HCT116 (cell line): ENCODE measurements around the gene CPT2. TPM values are rescaled to one million over a fixed set of nuclear protein-coding genes. Genes with fewer than 3 reads are reported as not detected.

Source experiments
- ATAC-seq: fragments of 200-7000 bp; cut with Tn5 transposase; 2 replicates; pipeline ENCODE4 v1.9.1; 2020; ENCODE audit warnings: mild to moderate bottlenecking, moderate library complexity
- BruUV-seq: library from RNA; stranded (reverse); fragments of 400-500 nt; replicated peaks from 2 replicates; lab custom pipeline; 2021; lab: Mats Ljungman, UMichigan
- CTCF ChIA-PET: fragments of 300-600 bp; sonication (Branson Sonifier 250); formaldehyde crosslinking; loops from one replicate; lab custom pipeline; 2021; ENCODE audit warnings: antibody characterized with exemption; lab: Charles Lee
- POLR2A ChIA-PET: fragments of 300-600, 350-600 bp; sonication (Branson Sonifier 250); formaldehyde crosslinking; loops from one replicate; lab custom pipeline; 2021; ENCODE audit warnings: antibody characterized with exemption; lab: Charles Lee
- RAD21 ChIA-PET, 2 experiments: fragments of 300-600 bp; sonication (Branson Sonifier 250); formaldehyde crosslinking; loops; one replicate each; lab custom pipeline; 2023; ENCODE audit warnings: low total read pairs in 2 of 2; ENCODE audit not compliant: uncharacterized antibody in 2 of 2, unreplicated experiment in 2 of 2, low non-redundant PET in 1 of 2; lab: Charles Lee
- DNase-seq: peaks from one replicate; pipeline ENCODE4 v3.0.0-alpha.2; 2010; ENCODE audit warnings: low read depth, low spot score
- H2AFZ ChIP-seq: fragments of 200-600 bp; shearing (Covaris generic), sonication (generic); 2 replicates; pipeline ENCODE4 v1.6.1; 2017; ENCODE audit warnings: low read depth, mixed run types, mixed read lengths, antibody characterized with exemption, low read length; ENCODE audit not compliant: poor library complexity, severe bottlenecking
- H3K27ac ChIP-seq: 2 replicates; pipeline ENCODE4 v1.5.1; 2012; ENCODE audit warnings: low read depth, low read length
- H3K27me3 ChIP-seq: fragments of 200-600 bp; sonication (generic); 2 replicates; pipeline ENCODE4 v1.6.1; 2016; ENCODE audit warnings: mixed run types, low read length, mixed read lengths; ENCODE audit not compliant: insufficient read depth
- H3K36me3 ChIP-seq, 2 experiments: fragments of 200-500 bp in 1 of 2; fragments of 200-600 bp in 1 of 2; sonication (Bioruptor generic) in 1 of 2; sonication (generic) in 1 of 2; 2 replicates each; pipeline versions ENCODE4 v1.5.1 to v1.6.1; 2014 to 2016; ENCODE audit warnings: low read length in 2 of 2, inconsistent platforms in 1 of 2, mixed read lengths in 1 of 2, mixed run types in 1 of 2; ENCODE audit not compliant: insufficient read depth in 2 of 2, control insufficient read depth in 1 of 2
- H3K4me1 ChIP-seq, 2 experiments: fragments of 200-600 bp in 1 of 2; sonication (generic) in 1 of 2; 2 replicates each; pipeline versions ENCODE4 v1.5.1 to v1.6.1; 2012 to 2017; ENCODE audit warnings: low read length in 2 of 2, inconsistent platforms in 1 of 2, mild to moderate bottlenecking in 1 of 2, mixed read lengths in 1 of 2, mixed run types in 1 of 2, moderate library complexity in 1 of 2; ENCODE audit not compliant: insufficient read depth in 2 of 2, control insufficient read depth in 1 of 2
- H3K4me2 ChIP-seq: fragments of 200-600 bp; sonication (generic); 2 replicates; pipeline ENCODE4 v1.6.1; 2017; ENCODE audit warnings: mixed run types, low read length, mixed read lengths
- H3K4me3 ChIP-seq, 2 experiments: fragments of 200-600 bp in 1 of 2; sonication (generic) in 1 of 2; replicated peaks in 1 of 2; 2 replicates each; pipeline ENCODE4 v1.5.1; 2011 to 2016; ENCODE audit warnings: low read length in 2 of 2, control low read depth in 1 of 2, low read depth in 1 of 2, mild to moderate bottlenecking in 1 of 2, mixed read lengths in 1 of 2, mixed run types in 1 of 2
- H3K79me2 ChIP-seq: fragments of 200-600 bp; sonication (generic); 2 replicates; pipeline ENCODE4 v1.6.1; 2017; ENCODE audit warnings: mild to moderate bottlenecking, mixed run types, low read length, moderate library complexity, mixed read lengths; ENCODE audit not compliant: insufficient read depth
- H3K9ac ChIP-seq: fragments of 200-600 bp; sonication (generic); 2 replicates; pipeline ENCODE4 v1.6.1; 2016; ENCODE audit warnings: low read length, mixed read lengths
- H3K9me2 ChIP-seq: fragments of 200-600 bp; sonication (generic), shearing (Covaris generic); 2 replicates; pipeline ENCODE4 v1.6.1; 2017; ENCODE audit warnings: mixed run types, mild to moderate bottlenecking, moderate library complexity; ENCODE audit not compliant: insufficient read depth
- H3K9me3 ChIP-seq, 2 experiments: fragments of 200-500 bp in 1 of 2; fragments of 200-600 bp in 1 of 2; sonication (Bioruptor generic) in 1 of 2; sonication (generic) in 1 of 2; 2 replicates each; pipeline ENCODE4 v1.6.1; 2014 to 2017; ENCODE audit warnings: low read length in 2 of 2, mixed read lengths in 2 of 2, inconsistent platforms in 1 of 2, low read depth in 1 of 2, mild to moderate bottlenecking in 1 of 2, mixed run types in 1 of 2, moderate library complexity in 1 of 2; ENCODE audit not compliant: control insufficient read depth in 1 of 2, insufficient read depth in 1 of 2
- H4K20me1 ChIP-seq: fragments of 200-600 bp; sonication (generic), shearing (Covaris generic); 2 replicates; pipeline ENCODE4 v1.6.1; 2017; ENCODE audit warnings: mixed run types, mild to moderate bottlenecking, moderate library complexity; ENCODE audit not compliant: insufficient read depth
- CEBPB ChIP-seq: IDR thresholded peaks from 2 replicates; pipeline ENCODE4 v1.6.1; 2012; ENCODE audit warnings: low read depth
- ELF1 ChIP-seq: IDR thresholded peaks from 2 replicates; pipeline ENCODE4 v1.6.1; 2012; ENCODE audit warnings: low read depth, borderline replicate concordance
- FOSL1 ChIP-seq: IDR thresholded peaks from 2 replicates; pipeline ENCODE4 v1.6.1; 2012; ENCODE audit warnings: low read depth
- POLR2AphosphoS5 ChIP-seq: IDR thresholded peaks from 2 replicates; pipeline ENCODE4 v1.6.1; 2011; ENCODE audit warnings: mild to moderate bottlenecking, low read depth, low read length, moderate library complexity
- SIN3A ChIP-seq: IDR thresholded peaks from 2 replicates; pipeline ENCODE4 v1.6.1; 2012; ENCODE audit warnings: low read depth
- SP1 ChIP-seq: IDR thresholded peaks from 2 replicates; pipeline ENCODE4 v1.6.1; 2012; ENCODE audit warnings: low read depth
- TCF7L2 ChIP-seq: IDR thresholded peaks from 2 replicates; pipeline ENCODE4 v1.7.0; 2011; ENCODE audit warnings: borderline replicate concordance, inconsistent platforms; ENCODE audit not compliant: insufficient read depth, insufficient read length; ENCODE audit errors: extremely low read depth
- ZFX ChIP-seq: fragments of 450-650 bp; IDR thresholded peaks from 2 replicates; pipeline ENCODE4 v1.6.1; 2017
- ZNF274 ChIP-seq: fragments of 200-500 bp; sonication (Bioruptor generic); IDR thresholded peaks from 2 replicates; pipeline ENCODE4 v1.6.1; 2014; ENCODE audit warnings: mild to moderate bottlenecking, low read depth, low read length, inconsistent platforms
- intact Hi-C: fragments of 100-400 bp; cut with micrococcal nuclease; formaldehyde crosslinking; loops from 2 replicates; pipeline ENCODE4 v1.10.0; 2022
- total RNA-seq: library from RNA; stranded (reverse); gene quantifications from one replicate; pipeline ENCODE4 v1.2.1, GENCODE V29; 2021; ENCODE audit not compliant: unreplicated experiment
- TF ChIP-seq, protein P1 (sequence below): IDR thresholded peaks from 2 replicates; pipeline ENCODE4 v1.6.1; 2012
- TF ChIP-seq, protein P2 (sequence below): IDR thresholded peaks from 2 replicates; pipeline ENCODE4 v1.6.1; 2011; ENCODE audit warnings: mild to moderate bottlenecking, low read length, moderate library complexity; ENCODE audit not compliant: insufficient replicate concordance; ENCODE audit errors: extremely low read depth

CPT2 gene
- total RNA-seq, 1 experiment from 2014 or later: 18.1 TPM

GRCh38 chr1:53260631-53261247 lies 64.1 kb downstream of the CPT2 start:
- Histone ChIP-seq H3K27ac (no peak overlapping the region), H3K9me2 (no peaks in the 10 kb centered on the region), H3K4me3 (no peak overlapping the region), H3K9me3 (no peaks in the 10 kb centered on the region), H3K4me2 (no peak overlapping the region), H3K36me3 (peaks cover 41 to 80% of the 10 kb centered on the region in 2 experiments; a peak in 3 of 4 replicates), H3K4me1 (no peaks in the 10 kb centered on the region), H3K9ac (no peak overlapping the region), H3K27me3 (no peaks in the 10 kb centered on the region), H4K20me1 (no peaks in the 10 kb centered on the region), H2AFZ (no peak overlapping the region), H3K79me2 (no peaks in the 10 kb centered on the region)
- BruUV-seq: no TSS peak
- ChIA-PET CTCF (interaction anchor here (1.2 kb wide), 1 partner anchor 132 kb away, joined by 3 read pairs; no protein-coding TSS in a partner anchor), POLR2A (no interaction called here), RAD21 (no interaction called here)
- DNase-seq (no peak), ATAC-seq (no peak)
- intact Hi-C loops: no loop called here
- TF ChIP-seq ZNF274: no peak
- TF ChIP-seq CEBPB: no peak
- no peak for TF ChIP-seq SIN3A
- no peak for TF ChIP-seq FOSL1
- TF ChIP-seq, protein P1, sequence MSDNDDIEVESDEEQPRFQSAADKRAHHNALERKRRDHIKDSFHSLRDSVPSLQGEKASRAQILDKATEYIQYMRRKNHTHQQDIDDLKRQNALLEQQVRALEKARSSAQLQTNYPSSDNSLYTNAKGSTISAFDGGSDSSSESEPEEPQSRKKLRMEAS: no peak
- TF ChIP-seq TCF7L2: no peak
- TF ChIP-seq, protein P2, sequence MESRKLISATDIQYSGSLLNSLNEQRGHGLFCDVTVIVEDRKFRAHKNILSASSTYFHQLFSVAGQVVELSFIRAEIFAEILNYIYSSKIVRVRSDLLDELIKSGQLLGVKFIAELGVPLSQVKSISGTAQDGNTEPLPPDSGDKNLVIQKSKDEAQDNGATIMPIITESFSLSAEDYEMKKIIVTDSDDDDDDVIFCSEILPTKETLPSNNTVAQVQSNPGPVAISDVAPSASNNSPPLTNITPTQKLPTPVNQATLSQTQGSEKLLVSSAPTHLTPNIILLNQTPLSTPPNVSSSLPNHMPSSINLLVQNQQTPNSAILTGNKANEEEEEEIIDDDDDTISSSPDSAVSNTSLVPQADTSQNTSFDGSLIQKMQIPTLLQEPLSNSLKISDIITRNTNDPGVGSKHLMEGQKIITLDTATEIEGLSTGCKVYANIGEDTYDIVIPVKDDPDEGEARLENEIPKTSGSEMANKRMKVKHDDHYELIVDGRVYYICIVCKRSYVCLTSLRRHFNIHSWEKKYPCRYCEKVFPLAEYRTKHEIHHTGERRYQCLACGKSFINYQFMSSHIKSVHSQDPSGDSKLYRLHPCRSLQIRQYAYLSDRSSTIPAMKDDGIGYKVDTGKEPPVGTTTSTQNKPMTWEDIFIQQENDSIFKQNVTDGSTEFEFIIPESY: no peak
- no peak for TF ChIP-seq ELF1
- TF ChIP-seq ZFX: no peak
- TF ChIP-seq SP1: no peak
- no peak for TF ChIP-seq POLR2AphosphoS5
